CD4-positive, alpha-beta T cell treated with Interleukin-17A for 1 hour (primary cell): ENCODE results near the gene CACNA1E.

Experiments used
- DNase-seq: peaks from one replicate; pipeline ENCODE4 v3.0.0-alpha.2; 2020

Gene CACNA1E

GRCh38 chr1:181645171-181645570 is 161.9 kb downstream of the CACNA1E start:
- DNase-seq = no peak

GRCh38 chr1:181646710-181647109 is 163.4 kb downstream of the CACNA1E start:
- DNase-seq = no peak

GRCh38 chr1:181647314-181648035 is 164.2 kb downstream of the CACNA1E start:
- DNase-seq = no peak

- no peak for DNase-seq
Observed at GRCh38 chr1:181651276-181651675, 168.0 kb downstream of the CACNA1E start.

- DNase-seq = no peak
Observed at GRCh38 chr1:181655756-181656155, 172.4 kb downstream of the CACNA1E start.

GRCh38 chr1:181656491-181656890 is 173.2 kb downstream of the CACNA1E start:
- no peak for DNase-seq

- DNase-seq = no peak
Observed at GRCh38 chr1:181658581-181658980, 175.3 kb downstream of the CACNA1E start.

- no peak for DNase-seq
Observed at GRCh38 chr1:181659321-181659957, 176.1 kb downstream of the CACNA1E start.

GRCh38 chr1:181660621-181661020 is 177.3 kb downstream of the CACNA1E start:
- DNase-seq = no peak

GRCh38 chr1:181661569-181661968 is 178.3 kb downstream of the CACNA1E start:
- DNase-seq = no peak

GRCh38 chr1:181662606-181663005 is 179.3 kb downstream of the CACNA1E start:
- no peak for DNase-seq

- no peak for DNase-seq
Observed at GRCh38 chr1:181664543-181664942, 181.2 kb downstream of the CACNA1E start.

GRCh38 chr1:181669246-181669645 is 185.9 kb downstream of the CACNA1E start:
- DNase-seq = no peak

- DNase-seq = no peak
Observed at GRCh38 chr1:181674617-181675016, 191.3 kb downstream of the CACNA1E start.

GRCh38 chr1:181675091-181675917 is 192.0 kb downstream of the CACNA1E start:
- DNase-seq = no peak

- no peak for DNase-seq
Observed at GRCh38 chr1:181675918-181676190, 192.5 kb downstream of the CACNA1E start.

- no peak for DNase-seq
Observed at GRCh38 chr1:181676269-181676668, 193.0 kb downstream of the CACNA1E start.

- DNase-seq = no peak
Observed at GRCh38 chr1:181680332-181680731, 197.0 kb downstream of the CACNA1E start.

GRCh38 chr1:181680871-181681270 is 197.6 kb downstream of the CACNA1E start:
- no peak for DNase-seq

GRCh38 chr1:181685211-181685610 is 201.9 kb downstream of the CACNA1E start:
- no peak for DNase-seq

GRCh38 chr1:181701891-181702290 is 218.6 kb downstream of the CACNA1E start:
- DNase-seq = no peak

- no peak for DNase-seq
Observed at GRCh38 chr1:181704546-181704945, 221.2 kb downstream of the CACNA1E start.

GRCh38 chr1:181711820-181712219 is 228.5 kb downstream of the CACNA1E start:
- no peak for DNase-seq

- DNase-seq = no peak
Observed at GRCh38 chr1:181712711-181713110, 229.4 kb downstream of the CACNA1E start.
